H9 (cell line): ENCODE data around the gene FTH1. TPM values are rescaled to one million over a fixed set of nuclear protein-coding genes. Genes with fewer than 3 reads are reported as not detected.
A peak's percentile ranks its signal among the peaks of the same experiment; 100 is the strongest.

ENCODE experiments used
- DNase-seq: peaks from one replicate; pipeline ENCODE4 v3.0.0-alpha.2; 2017
- H2AFZ ChIP-seq: one replicate; pipeline ENCODE4 v1.6.1; 2013; ENCODE audit warnings: mild to moderate bottlenecking, low read length, control low read depth, moderate library complexity
- H2AK5ac ChIP-seq: 2 replicates; pipeline ENCODE4 v1.6.1; 2013; ENCODE audit warnings: low read length, control low read depth, mixed read lengths; ENCODE audit not compliant: insufficient read length
- H2BK120ac ChIP-seq: one replicate; pipeline ENCODE4 v1.6.1; 2013; ENCODE audit warnings: low read depth, mild to moderate bottlenecking, low read length, control low read depth, inconsistent platforms; ENCODE audit not compliant: poor library complexity, severe bottlenecking
- H2BK12ac ChIP-seq: 2 replicates; pipeline ENCODE4 v1.6.1; 2013; ENCODE audit warnings: low read length, control low read depth, mixed read lengths, low read depth; ENCODE audit not compliant: insufficient read length
- H2BK15ac ChIP-seq: 2 replicates; pipeline ENCODE4 v1.6.1; 2013; ENCODE audit warnings: low read depth, low read length, control low read depth
- H2BK20ac ChIP-seq: one replicate; pipeline ENCODE4 v1.6.1; 2013; ENCODE audit warnings: low read depth, mild to moderate bottlenecking, low read length, control low read depth, inconsistent platforms; ENCODE audit not compliant: poor library complexity, severe bottlenecking
- H2BK5ac ChIP-seq: 2 replicates; pipeline ENCODE4 v1.6.1; 2013; ENCODE audit warnings: low read length, control low read depth, mixed read lengths; ENCODE audit not compliant: insufficient read length
- H3K14ac ChIP-seq: 2 replicates; pipeline ENCODE4 v1.6.1; 2013; ENCODE audit warnings: low read length, control low read depth; ENCODE audit not compliant: insufficient read depth
- H3K18ac ChIP-seq: 2 replicates; pipeline ENCODE4 v1.6.1; 2013; ENCODE audit warnings: low read depth, mild to moderate bottlenecking, mixed read lengths, low read length, control low read depth; ENCODE audit not compliant: insufficient read length
- H3K23ac ChIP-seq: 2 replicates; pipeline ENCODE4 v1.6.1; 2013; ENCODE audit warnings: low read length, control low read depth, mixed read lengths, low read depth; ENCODE audit not compliant: insufficient read length
- H3K23me2 ChIP-seq: 2 replicates; pipeline ENCODE4 v1.6.1; 2013; ENCODE audit warnings: low read depth, mild to moderate bottlenecking, mixed read lengths, low read length, control low read depth; ENCODE audit not compliant: insufficient read length, poor library complexity, severe bottlenecking
- H3K27ac ChIP-seq: 2 replicates; pipeline ENCODE4 v1.5.1; 2013; ENCODE audit warnings: low read length, control low read depth, mixed read lengths, low read depth; ENCODE audit not compliant: insufficient read length
- H3K27me3 ChIP-seq: 2 replicates; pipeline ENCODE4 v1.6.1; 2013; ENCODE audit warnings: low read length, control low read depth, inconsistent platforms; ENCODE audit not compliant: insufficient read depth
- H3K4ac ChIP-seq: 2 replicates; pipeline ENCODE4 v1.6.1; 2013; ENCODE audit warnings: low read depth, mild to moderate bottlenecking, control low read depth, inconsistent platforms, low read length, moderate library complexity
- H3K4me1 ChIP-seq: 2 replicates; pipeline ENCODE4 v1.6.1; 2013; ENCODE audit warnings: low read length, control low read depth, inconsistent platforms; ENCODE audit not compliant: insufficient read depth
- H3K4me2 ChIP-seq: 2 replicates; pipeline ENCODE4 v1.6.1; 2013; ENCODE audit warnings: low read length, control low read depth, mixed read lengths; ENCODE audit not compliant: insufficient read length, insufficient read depth
- H3K56ac ChIP-seq: 2 replicates; pipeline ENCODE4 v1.6.1; 2013; ENCODE audit warnings: low read depth, mild to moderate bottlenecking, mixed read lengths, low read length, control low read depth; ENCODE audit not compliant: insufficient read length
- H3K79me1 ChIP-seq: 2 replicates; pipeline ENCODE4 v1.6.1; 2013; ENCODE audit warnings: low read depth, mild to moderate bottlenecking, moderate library complexity, low read length, control low read depth, inconsistent platforms; ENCODE audit not compliant: insufficient read depth, poor library complexity, severe bottlenecking
- H3K79me2 ChIP-seq: 2 replicates; pipeline ENCODE4 v1.6.1; 2013; ENCODE audit warnings: low read length, control low read depth, inconsistent platforms; ENCODE audit not compliant: insufficient read depth
- H3K9ac ChIP-seq: 2 replicates; pipeline ENCODE4 v1.6.1; 2013; ENCODE audit warnings: low read length, control low read depth, mixed read lengths; ENCODE audit not compliant: insufficient read length; ENCODE audit errors: extremely low read depth
- H3K9me3 ChIP-seq: one replicate; pipeline ENCODE4 v1.6.1; 2013; ENCODE audit warnings: low read depth, low read length, inconsistent platforms; ENCODE audit not compliant: control insufficient read depth
- H3T11ph ChIP-seq: one replicate; pipeline ENCODE4 v1.6.1; 2013; ENCODE audit warnings: mild to moderate bottlenecking, low read length, control low read depth, inconsistent platforms
- H4K20me1 ChIP-seq: one replicate; pipeline ENCODE4 v1.6.1; 2013; ENCODE audit not compliant: control insufficient read depth, insufficient read length, insufficient read depth
- H4K5ac ChIP-seq: 2 replicates; pipeline ENCODE4 v1.6.1; 2013; ENCODE audit warnings: low read depth, mild to moderate bottlenecking, mixed read lengths, low read length, control low read depth; ENCODE audit not compliant: insufficient read length
- H4K8ac ChIP-seq: replicated peaks from 2 replicates; pipeline ENCODE4 v1.6.1; 2013; ENCODE audit warnings: low read length, control low read depth, mixed read lengths, low read depth; ENCODE audit not compliant: insufficient read length
- H4K91ac ChIP-seq: 2 replicates; pipeline ENCODE4 v1.6.1; 2013; ENCODE audit warnings: low read depth, mild to moderate bottlenecking, moderate library complexity, mixed read lengths, low read length, control low read depth; ENCODE audit not compliant: insufficient read length
- H3K27ac Mint-ChIP-seq, 3 experiments: 2 replicates in 2 of 3; 3 replicates in 1 of 3; pipeline ENCODE4 v1.8.0; 2020 to 2021; ENCODE audit warnings: mixed read lengths in 3 of 3, mild to moderate bottlenecking in 1 of 3, moderate library complexity in 1 of 3
- H3K27me3 Mint-ChIP-seq: 2 replicates; pipeline ENCODE4 v1.8.0; 2021; ENCODE audit warnings: low read depth, mild to moderate bottlenecking, moderate library complexity, mixed read lengths
- H3K36me3 Mint-ChIP-seq, 3 experiments: 2 replicates in 2 of 3; 3 replicates in 1 of 3; pipeline ENCODE4 v1.8.0; 2020 to 2021; ENCODE audit warnings: low read depth in 3 of 3, mixed read lengths in 3 of 3; ENCODE audit not compliant: insufficient read depth in 1 of 3
- H3K4me1 Mint-ChIP-seq, 2 experiments: 2 replicates each; pipeline ENCODE4 v1.8.0; 2020; ENCODE audit warnings: mixed read lengths in 2 of 2
- H3K4me3 Mint-ChIP-seq, 2 experiments: 2 replicates in 1 of 2; 3 replicates in 1 of 2; pipeline ENCODE4 v1.8.0; 2020 to 2021; ENCODE audit warnings: mild to moderate bottlenecking in 2 of 2, mixed read lengths in 2 of 2, moderate library complexity in 1 of 2
- H3K9me3 Mint-ChIP-seq, 2 experiments: 2 replicates in 1 of 2; 3 replicates in 1 of 2; pipeline ENCODE4 v1.8.0; 2020; ENCODE audit warnings: mild to moderate bottlenecking in 2 of 2, mixed read lengths in 2 of 2, moderate library complexity in 1 of 2
- WGBS: extraction: QIAGEN DNeasy Blood & Tissue Kit; methylation state at CpG from one replicate; pipeline ENCODE4 v1.1.7; 2013; ENCODE audit warnings: missing lambda C conversion rate, low lambda C conversion rate, mixed read lengths; ENCODE audit not compliant: insufficient read length; ENCODE audit errors: extremely low coverage; 5-methylcytosine and 5-hydroxymethylcytosine counted together
- total RNA-seq: library from RNA; stranded (reverse); gene quantifications from 2 replicates; pipeline ENCODE4 v1.2.1, GENCODE V29; 2021
- TF ChIP-seq, protein P1 (sequence below): fragments of 200-600 bp; sonication (generic); conservative IDR thresholded peaks from 3 replicates; pipeline ENCODE4 v1.8.0; 2021; ENCODE audit warnings: antibody characterized with exemption, mild to moderate bottlenecking

The FTH1 gene
- total RNA-seq, 1 experiment from 2014 or later: 1,505 TPM

DNA sequence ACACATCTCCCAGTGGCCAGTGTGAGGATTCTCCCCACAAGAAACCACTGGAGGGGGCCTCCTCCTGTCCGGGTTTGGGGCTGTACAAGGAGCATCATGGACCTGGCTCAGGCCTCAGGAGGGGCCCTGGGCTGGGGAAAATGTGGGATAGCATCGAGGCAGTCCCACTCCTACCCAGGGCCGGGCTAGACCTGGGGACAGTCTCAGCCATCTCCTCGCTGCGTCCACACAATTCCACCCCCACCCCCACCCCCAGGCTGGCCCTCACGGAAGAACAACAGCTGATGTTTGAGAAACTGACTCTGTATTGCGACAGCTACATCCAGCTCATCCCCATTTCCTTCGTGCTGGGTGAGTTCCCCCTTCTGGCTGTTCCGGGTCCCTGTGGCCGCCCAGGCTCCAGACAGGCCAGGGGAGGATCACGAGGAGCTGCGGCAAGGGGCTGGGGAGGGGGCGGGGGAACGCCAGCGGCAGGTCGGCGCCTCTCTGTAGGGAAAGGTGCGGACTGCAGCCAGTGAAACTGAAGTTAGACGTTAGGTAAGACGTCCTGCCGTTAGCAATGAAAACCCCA lies 12.5 kb downstream of the FTH1 start:
- Histone ChIP-seq H3K79me1 (no peaks in the 10 kb centered on the region), H2BK15ac (no peak overlapping the region), H3K56ac (no peak overlapping the region), H2AK5ac (no peak overlapping the region), H2AFZ (no peak overlapping the region), H3K23ac (no peak overlapping the region), H3K4ac (no peak overlapping the region), H3K4me1 (no peaks in the 10 kb centered on the region), H2BK120ac (no peak overlapping the region), H3K18ac (peak overlapping the region; percentile 44), H4K20me1 (no peaks in the 10 kb centered on the region), H2BK20ac (no peak overlapping the region), H3K23me2 (peaks cover 8% of the 10 kb centered on the region), H2BK5ac (no peak overlapping the region), H3K27me3 (no peaks in the 10 kb centered on the region), H3T11ph (no peak overlapping the region), H2BK12ac (no peak overlapping the region), H4K8ac (no peak overlapping the region), H3K9ac (no peak overlapping the region), H3K14ac (peak overlapping the region; percentile 66), H3K27ac (no peak overlapping the region), H3K9me3 (no peaks in the 10 kb centered on the region), H4K5ac (no peak overlapping the region), H3K79me2 (no peaks in the 10 kb centered on the region), H3K4me2 (peak overlapping the region; percentile 31), H4K91ac (no peak overlapping the region)
- no peak overlapping the region for H3K27ac Mint-ChIP-seq
- WGBS: no CpG with 5 or more reads among the region's 21 CpGs
- peak overlapping the region; percentile 49 to 73 for H3K4me3 Mint-ChIP-seq
- DNase-seq: peak; percentile 80
- no peaks in the 10 kb centered on the region for H3K36me3 Mint-ChIP-seq
- TF ChIP-seq, protein P1, sequence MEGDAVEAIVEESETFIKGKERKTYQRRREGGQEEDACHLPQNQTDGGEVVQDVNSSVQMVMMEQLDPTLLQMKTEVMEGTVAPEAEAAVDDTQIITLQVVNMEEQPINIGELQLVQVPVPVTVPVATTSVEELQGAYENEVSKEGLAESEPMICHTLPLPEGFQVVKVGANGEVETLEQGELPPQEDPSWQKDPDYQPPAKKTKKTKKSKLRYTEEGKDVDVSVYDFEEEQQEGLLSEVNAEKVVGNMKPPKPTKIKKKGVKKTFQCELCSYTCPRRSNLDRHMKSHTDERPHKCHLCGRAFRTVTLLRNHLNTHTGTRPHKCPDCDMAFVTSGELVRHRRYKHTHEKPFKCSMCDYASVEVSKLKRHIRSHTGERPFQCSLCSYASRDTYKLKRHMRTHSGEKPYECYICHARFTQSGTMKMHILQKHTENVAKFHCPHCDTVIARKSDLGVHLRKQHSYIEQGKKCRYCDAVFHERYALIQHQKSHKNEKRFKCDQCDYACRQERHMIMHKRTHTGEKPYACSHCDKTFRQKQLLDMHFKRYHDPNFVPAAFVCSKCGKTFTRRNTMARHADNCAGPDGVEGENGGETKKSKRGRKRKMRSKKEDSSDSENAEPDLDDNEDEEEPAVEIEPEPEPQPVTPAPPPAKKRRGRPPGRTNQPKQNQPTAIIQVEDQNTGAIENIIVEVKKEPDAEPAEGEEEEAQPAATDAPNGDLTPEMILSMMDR: peak; percentile 30; the same call in 1 of the 3 replicates
- H3K9me3 Mint-ChIP-seq: no peaks in the 10 kb centered on the region
- peaks cover 31% of the 10 kb centered on the region for H3K27me3 Mint-ChIP-seq
- H3K4me1 Mint-ChIP-seq: peaks cover 0 to 11% of the 10 kb centered on the region in 2 experiments; a peak in 2 of 4 replicates
